Lung (tissue), 12 donors: ENCODE data around the gene HPCA. TPM values are rescaled to one million over a fixed set of nuclear protein-coding genes. Genes with fewer than 3 reads are reported as not detected.

ENCODE experiments used
- ATAC-seq: fragments of 200-7000 bp; cut with Tn5 transposase; one replicate; pipeline ENCODE4 v1.9.1; 2020; ENCODE audit warnings: moderate number of reproducible peaks; ENCODE audit not compliant: insufficient read depth, low FRiP score
- DNase-seq, 3 donors: peaks; one replicate each; pipeline ENCODE4 v3.0.0-alpha.2; 2013 to 2017
- H3K27ac ChIP-seq, 2 donors: one replicate each; pipeline ENCODE4 v1.5.1; 2013; ENCODE audit warnings: mild to moderate bottlenecking in 2 of 2, moderate library complexity in 2 of 2, control low read depth in 1 of 2, inconsistent platforms in 1 of 2, low read depth in 1 of 2, low read length in 1 of 2
- H3K27me3 ChIP-seq, 3 donors: one replicate each; pipeline ENCODE4 v1.5.1; 2013; ENCODE audit warnings: low read length in 2 of 3; ENCODE audit not compliant: control insufficient read depth in 3 of 3, insufficient read depth in 3 of 3
- H3K36me3 ChIP-seq, 4 donors: one replicate each; pipeline ENCODE4 v1.5.1; 2013; ENCODE audit warnings: low read length in 4 of 4, mild to moderate bottlenecking in 1 of 4, moderate library complexity in 1 of 4; ENCODE audit not compliant: control insufficient read depth in 4 of 4, insufficient read depth in 4 of 4
- H3K4me1 ChIP-seq, 5 donors: one replicate each; pipeline ENCODE4 v1.5.1; 2013; ENCODE audit warnings: low read length in 5 of 5, mild to moderate bottlenecking in 2 of 5, moderate library complexity in 1 of 5; ENCODE audit not compliant: control insufficient read depth in 5 of 5, insufficient read depth in 5 of 5
- H3K4me3 ChIP-seq: one replicate; pipeline ENCODE4 v1.5.1; 2013; ENCODE audit warnings: mild to moderate bottlenecking, control low read depth, moderate library complexity
- H3K9ac ChIP-seq, 2 donors: one replicate each; pipeline ENCODE4 v1.5.1; 2013; ENCODE audit warnings: low read length in 2 of 2, control low read depth in 1 of 2; ENCODE audit not compliant: insufficient read depth in 1 of 2
- H3K9me3 ChIP-seq, 4 donors: one replicate each; pipeline ENCODE4 v1.5.1; 2013; ENCODE audit warnings: low read length in 3 of 4, mild to moderate bottlenecking in 1 of 4, moderate library complexity in 1 of 4; ENCODE audit not compliant: control insufficient read depth in 4 of 4, insufficient read depth in 3 of 4
- CTCF ChIP-seq: IDR thresholded peaks from 2 replicates; pipeline ENCODE4 v1.5.1; 2012; ENCODE audit warnings: mild to moderate bottlenecking; ENCODE audit errors: control extremely low read depth, extremely low read depth
- WGBS, 2 donors: extraction: QIAGEN DNeasy Blood & Tissue Kit; methylation state at CpG; one replicate each; pipeline ENCODE4 v1.1.7; 2013; 5-methylcytosine and 5-hydroxymethylcytosine counted together
- polyA plus RNA-seq, 2 donors: library from polyadenylated mRNA; stranded (reverse); fragments of 200-250 nt; gene quantifications; one replicate each; pipeline ENCODE4 v1.2.1, GENCODE V29; 2013
- total RNA-seq, 2 donors: library from RNA; depleted of rRNA in 1 of 2; stranded (reverse); fragments of >200 nt in 1 of 2; gene quantifications; one replicate each; pipeline ENCODE4 v1.2.1, GENCODE V29; 2014 to 2021
- donor health status: control.
- donor health status: control.
- donor health status: Bipolar disorder and iron deficiency.
- donor health status: healthy.
- donor health status: DM: yes; HTN: yes; CAD: no.

Gene HPCA
- total and polyA plus RNA-seq, 4 donors: 0.19 to 1.3 (median 0.40) TPM; not detected in 1

GRCh38 chr1:32939655-32940371 lies 53.5 kb downstream of the HPCA start:
- no peak for TF ChIP-seq CTCF
- peak; percentile 78 for ATAC-seq
- peak overlapping the region in 1 of 2 donors; percentile 17 for H3K27ac ChIP-seq

GRCh38 chr1:32944180-32944579 lies 57.9 kb downstream of the HPCA start:
- DNase-seq: no peak
- no peaks in the 10 kb centered on the region for H3K27me3 ChIP-seq
- H3K4me1 ChIP-seq: peaks cover 0 to 9% (median 0%) of the 10 kb centered on the region in 5 donors
- H3K27ac ChIP-seq: no peak overlapping the region
- no peak overlapping the region for H3K9ac ChIP-seq
- ATAC-seq: no peak
- peaks cover 14 to 37% (median 24%) of the 10 kb centered on the region in 4 donors for H3K36me3 ChIP-seq
- no peaks in the 10 kb centered on the region for H3K9me3 ChIP-seq
- no peak overlapping the region for H3K4me3 ChIP-seq
- TF ChIP-seq CTCF: no peak

More at GRCh38 chr1:32939655-32940371, 53.5 kb downstream of the HPCA start:
- WGBS, 2 donors: 79 to 82% methylated on average over 4 of the region's 4 CpGs
- Histone ChIP-seq H3K9me3 (no peaks in the 10 kb centered on the region), H3K4me3 (no peak overlapping the region), H3K9ac (no peak overlapping the region), H3K4me1 (peaks cover 0 to 5% (median 0%) of the 10 kb centered on the region in 5 donors), H3K36me3 (peaks cover 19 to 36% (median 24%) of the 10 kb centered on the region in 4 donors), H3K27me3 (no peaks in the 10 kb centered on the region)
- DNase-seq: peak in 2 of 3 donors; percentile 31 to 41

Other genes with a start within 250 kb of the HPCA start
- 10 to 100 TPM; 26.7 to 40.1 TPM for gene ZBTB8OS, start 235.9 kb upstream of the HPCA start, total RNA-seq
- gene ZBTB8OS, start 235.9 kb upstream of the HPCA start, polyA plus RNA-seq: 10 to 100 TPM; 52.5 to 86.1 TPM
- 100 to 1,000 TPM; 151 to 205 TPM for gene RBBP4, start 235.3 kb upstream of the HPCA start, total RNA-seq
- gene RBBP4, start 235.3 kb upstream of the HPCA start, polyA plus RNA-seq: 10 to 100 TPM; 37.7 to 63.5 TPM
- gene SYNC, start 183.7 kb upstream of the HPCA start, total RNA-seq: 10 to 100 TPM in 1 of 2 donors, 1 to 10 TPM in 1; 6.0 to 15.4 TPM
- 1 to 10 TPM; 2.0 to 5.4 TPM for gene SYNC, start 183.7 kb upstream of the HPCA start, polyA plus RNA-seq
- 100 to 1,000 TPM in 1 of 2 donors, 10 to 100 TPM in 1; 61.2 to 151 TPM for gene YARS1, start 69.1 kb upstream of the HPCA start, total RNA-seq
- 10 to 100 TPM; 68.5 to 87.1 TPM for gene YARS1, start 69.1 kb upstream of the HPCA start, polyA plus RNA-seq
- 10 to 100 TPM; 28.8 to 56.6 TPM for gene S100PBP, start 68.8 kb upstream of the HPCA start, total RNA-seq
- 10 to 100 TPM in 1 of 2 donors, 1 to 10 TPM in 1; 7.4 to 13.1 TPM for gene S100PBP, start 68.8 kb upstream of the HPCA start, polyA plus RNA-seq
- gene FNDC5, start 15.6 kb upstream of the HPCA start, total RNA-seq: 1 to 10 TPM in 1 of 2 donors, under 1 TPM in 1; 0.18 to 5.3 TPM
- under 1 TPM; 0.10 to 0.31 TPM for gene FNDC5, start 15.6 kb upstream of the HPCA start, polyA plus RNA-seq
- 10 to 100 TPM; 22.4 to 44.5 TPM for gene TMEM54, start 14.9 kb downstream of the HPCA start, total RNA-seq
- 10 to 100 TPM; 41.7 to 56.6 TPM for gene TMEM54, start 14.9 kb downstream of the HPCA start, polyA plus RNA-seq
- 10 to 100 TPM; 15.5 to 38.1 TPM for gene RNF19B, start 78.3 kb downstream of the HPCA start, total RNA-seq
- gene RNF19B, start 78.3 kb downstream of the HPCA start, polyA plus RNA-seq: 10 to 100 TPM in 1 of 2 donors, 1 to 10 TPM in 1; 5.1 to 65.9 TPM
- 100 to 1,000 TPM in 1 of 2 donors, 10 to 100 TPM in 1; 86.8 to 127 TPM for gene AK2, start 150.4 kb downstream of the HPCA start, total RNA-seq
- gene AK2, start 150.4 kb downstream of the HPCA start, polyA plus RNA-seq: 100 to 1,000 TPM in 1 of 2 donors, 10 to 100 TPM in 1; 87.6 to 115 TPM
- gene AZIN2, start 194.7 kb downstream of the HPCA start, total RNA-seq: 10 to 100 TPM in 1 of 2 donors, 1 to 10 TPM in 1; 6.2 to 12.8 TPM
- gene AZIN2, start 194.7 kb downstream of the HPCA start, polyA plus RNA-seq: 1 to 10 TPM; 1.2 to 1.5 TPM